A172 (cell line): ENCODE data around the gene TIFAB. TPM values are rescaled to one million over a fixed set of nuclear protein-coding genes. Genes with fewer than 3 reads are reported as not detected.

ENCODE experiments used
- DNase-seq: peaks from one replicate; pipeline ENCODE4 v3.0.0-alpha.2; 2015; ENCODE audit warnings: low spot score
- total RNA-seq: library from RNA; depleted of rRNA; stranded (reverse); fragments of >200 nt; shearing (Covaris generic); gene quantifications from 2 replicates; pipeline ENCODE4 v1.2.3, GENCODE V29; 2014

Gene TIFAB
- total RNA-seq, 1 experiment from 2014 or later, result not detected

DNA sequence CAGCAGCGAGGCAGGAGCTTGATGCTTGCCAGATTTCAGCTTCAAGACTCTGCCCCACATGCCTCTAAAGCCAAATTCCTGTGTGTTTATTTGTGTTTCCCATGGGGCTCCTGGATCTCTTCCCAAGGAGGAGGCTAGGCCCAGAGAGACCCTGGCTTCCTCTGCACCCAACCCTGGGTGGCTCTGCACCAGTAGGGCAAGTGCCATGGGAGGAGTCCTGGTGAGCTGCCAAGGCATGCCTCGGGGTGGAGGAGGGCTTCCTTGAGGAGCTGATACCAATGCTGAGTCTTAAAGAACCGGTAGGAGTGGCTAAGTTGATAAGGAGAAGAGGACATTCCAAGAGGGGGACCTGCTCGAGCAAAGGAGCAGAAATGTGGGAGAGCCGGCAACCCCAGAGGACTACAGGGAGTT lies 6.8 kb upstream of the TIFAB start:
- peak; percentile 72 for DNase-seq

DNA sequence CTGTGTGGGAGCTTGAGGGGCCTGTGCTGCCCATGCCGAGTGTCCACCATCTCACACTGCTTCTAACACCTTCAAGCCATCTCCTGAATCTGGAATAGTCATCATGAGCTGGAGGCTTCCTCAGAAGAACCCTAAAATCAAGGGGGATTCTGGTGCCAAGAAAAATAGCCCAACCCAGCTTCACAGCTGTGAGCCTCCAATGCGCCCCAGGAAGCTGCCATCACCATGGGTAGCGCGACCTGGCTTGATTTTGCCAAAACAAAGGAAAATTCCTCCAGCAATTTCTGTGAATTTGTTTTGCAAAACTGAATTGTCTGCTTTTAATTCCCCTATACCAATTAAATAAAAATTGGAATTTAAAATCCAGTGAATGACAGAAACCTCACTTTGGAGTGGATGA lies 6.2 kb upstream of the TIFAB start:
- no peak for DNase-seq

DNA sequence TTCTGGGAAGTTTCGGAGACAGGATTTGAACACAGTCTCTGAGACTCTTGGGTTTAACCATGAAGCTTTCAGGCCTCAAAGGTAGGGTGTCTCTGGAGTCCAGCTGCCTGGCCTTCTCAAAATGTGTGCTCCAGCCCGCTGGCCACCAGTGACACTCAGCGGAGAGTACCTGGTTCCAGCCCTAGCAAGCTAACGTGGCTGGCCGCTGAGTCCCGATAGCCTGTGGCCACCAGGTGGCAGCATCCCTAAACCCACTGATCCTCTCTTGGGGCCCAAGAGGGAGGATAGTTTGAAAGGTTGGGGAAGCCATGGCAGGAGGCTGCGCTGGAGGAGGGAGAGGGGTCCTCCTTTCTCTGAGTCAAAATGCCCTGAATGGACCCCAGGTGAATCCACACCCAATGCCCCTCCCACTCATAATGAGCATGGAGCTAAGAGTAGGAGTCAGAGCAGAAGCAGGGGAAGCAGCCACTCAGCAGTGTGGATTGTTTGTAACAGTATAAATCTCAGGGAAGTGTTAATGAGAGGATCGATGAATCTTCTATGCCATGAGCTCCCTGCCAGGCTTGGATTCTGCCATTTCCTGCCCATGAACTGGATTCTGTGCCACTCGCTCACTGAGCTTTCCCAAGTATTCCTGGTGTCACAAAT lies 5.4 kb upstream of the TIFAB start:
- peak; percentile 52 for DNase-seq

DNA sequence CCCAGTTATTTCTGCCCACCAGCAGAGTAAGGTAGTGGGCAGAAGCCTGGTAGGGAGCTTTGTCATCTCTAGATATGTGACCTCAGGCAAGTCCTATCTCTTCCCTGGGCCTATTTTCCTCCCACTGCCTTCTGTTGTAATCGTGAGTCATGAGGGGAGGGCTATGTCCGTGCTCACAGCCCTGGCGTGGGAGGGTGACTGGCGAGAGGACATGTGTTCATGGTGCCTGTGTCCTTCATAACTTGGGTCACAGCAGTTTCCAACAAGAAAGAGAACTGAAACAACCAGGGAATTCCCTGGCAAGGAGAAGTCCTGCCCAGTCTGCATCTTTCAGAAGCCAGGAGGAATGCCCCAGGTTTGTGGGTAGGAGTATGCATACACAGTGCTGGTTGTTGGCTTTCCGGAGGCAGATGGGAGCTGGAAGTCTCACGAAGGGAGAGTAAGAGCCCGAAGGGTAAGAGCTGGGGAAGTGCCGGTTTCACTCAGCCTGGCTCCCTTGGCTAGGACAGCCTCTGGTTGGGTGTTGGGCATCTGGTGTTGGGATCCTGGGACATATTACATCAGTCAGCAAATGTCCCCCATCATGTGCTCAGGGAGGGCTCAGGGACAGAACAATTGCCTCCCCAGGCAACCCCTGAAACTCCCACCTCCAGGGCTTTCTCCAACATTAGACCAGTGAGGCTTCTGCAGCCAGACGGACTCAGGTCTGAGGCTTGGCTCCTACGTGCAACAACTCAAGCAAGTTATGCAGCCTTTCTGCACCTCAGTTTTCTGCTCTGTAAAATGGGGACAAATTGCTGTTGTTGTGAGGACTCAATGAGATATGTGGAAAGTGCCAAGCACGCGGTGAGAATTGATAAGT lies 4.3 kb upstream of the TIFAB start:
- peak; percentile 83 for DNase-seq

DNA sequence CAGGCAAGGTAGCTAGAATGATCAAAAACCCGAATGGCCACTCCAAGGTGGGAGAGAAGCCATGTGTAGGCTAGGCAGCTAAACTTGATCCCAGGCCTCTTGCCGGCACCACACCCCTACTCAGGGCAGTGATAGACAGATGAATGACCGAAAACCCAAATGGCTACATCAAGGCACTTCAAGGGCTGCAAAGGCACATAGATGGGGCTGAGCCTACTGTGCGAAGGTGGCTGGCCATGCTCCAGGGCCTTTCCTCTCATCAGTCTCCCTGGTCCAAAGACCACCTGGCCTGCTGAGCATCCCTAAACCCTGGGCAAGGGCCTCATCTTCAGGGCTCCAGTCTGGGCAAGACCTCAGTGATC lies 3.7 kb upstream of the TIFAB start:
- no peak for DNase-seq

DNA sequence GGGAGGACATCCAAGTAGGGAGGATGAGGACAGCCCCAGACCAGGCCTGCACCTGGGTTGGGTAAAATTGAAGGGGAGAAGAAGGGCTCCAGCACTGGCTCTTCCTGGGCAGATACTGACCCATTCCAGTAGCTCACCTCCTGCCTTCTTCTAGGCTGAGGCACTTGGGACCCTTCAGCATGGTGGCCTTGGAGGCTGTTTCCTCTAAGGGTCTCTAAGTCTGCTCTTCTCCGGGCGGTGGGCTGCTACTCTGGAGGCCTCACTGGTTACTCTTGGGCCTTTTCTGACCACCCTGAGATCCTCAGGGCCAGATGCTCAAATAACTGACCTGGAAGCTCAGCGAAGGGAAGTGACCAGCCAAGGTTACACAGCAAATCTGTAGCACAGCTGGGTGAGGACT lies 2.8 kb upstream of the TIFAB start:
- DNase-seq, result no peak

DNA sequence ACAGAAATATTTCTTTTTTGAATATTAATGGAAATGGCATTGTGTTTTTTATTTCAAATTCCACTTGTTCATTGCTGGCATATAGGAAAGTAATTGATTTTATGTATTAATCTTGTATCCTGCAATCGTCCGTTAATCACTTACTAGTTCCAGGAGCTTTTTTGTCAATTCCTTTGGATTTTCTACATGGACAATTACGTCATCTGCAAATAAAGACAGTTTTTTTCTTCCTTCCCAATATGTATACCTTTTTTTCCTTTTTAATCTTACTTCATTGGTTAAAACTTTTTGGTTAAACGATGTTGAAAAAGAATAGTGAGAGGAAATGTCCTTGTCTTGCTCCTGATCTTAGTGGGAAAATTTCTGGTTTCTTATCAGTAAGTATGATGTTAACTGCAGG lies 1.5 kb upstream of the TIFAB start:
- DNase-seq, result no peak

DNA sequence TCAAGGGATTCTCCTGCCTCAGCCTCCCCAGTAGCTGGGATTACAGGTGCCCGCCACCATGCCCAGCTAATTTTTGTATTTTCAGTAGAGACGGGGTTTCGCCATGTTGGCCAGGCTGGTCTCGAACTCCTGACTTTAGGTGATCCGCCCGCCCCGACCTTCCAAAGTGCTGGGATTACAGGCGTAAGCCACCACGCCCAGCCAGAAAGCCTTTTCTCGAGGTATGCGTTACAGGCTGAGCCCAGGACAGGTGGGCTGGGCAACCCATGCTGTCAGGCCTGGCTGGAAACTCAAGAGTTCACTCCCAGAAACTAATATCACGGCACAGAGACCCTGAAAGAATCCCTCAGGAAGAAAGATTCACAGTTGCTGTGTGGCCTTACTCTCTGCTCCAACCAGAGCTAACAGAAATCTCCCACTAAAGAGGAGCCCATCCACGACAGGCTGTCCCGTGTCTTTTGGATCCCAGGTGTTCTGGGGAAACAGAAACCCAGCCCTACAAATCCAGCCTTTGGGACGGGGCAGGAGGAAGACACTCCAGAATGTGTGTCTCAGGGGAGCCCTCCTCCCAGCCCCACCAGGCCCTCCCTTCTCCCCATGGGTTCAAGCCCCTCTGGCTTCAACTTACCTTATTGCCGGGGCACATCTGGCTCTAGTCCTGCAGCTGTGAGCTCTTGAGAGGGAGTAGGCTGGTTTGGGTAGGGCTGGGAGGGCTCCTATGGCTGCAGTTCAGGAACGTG lies 400 bp downstream of the TIFAB start:
- no peak for DNase-seq

DNA sequence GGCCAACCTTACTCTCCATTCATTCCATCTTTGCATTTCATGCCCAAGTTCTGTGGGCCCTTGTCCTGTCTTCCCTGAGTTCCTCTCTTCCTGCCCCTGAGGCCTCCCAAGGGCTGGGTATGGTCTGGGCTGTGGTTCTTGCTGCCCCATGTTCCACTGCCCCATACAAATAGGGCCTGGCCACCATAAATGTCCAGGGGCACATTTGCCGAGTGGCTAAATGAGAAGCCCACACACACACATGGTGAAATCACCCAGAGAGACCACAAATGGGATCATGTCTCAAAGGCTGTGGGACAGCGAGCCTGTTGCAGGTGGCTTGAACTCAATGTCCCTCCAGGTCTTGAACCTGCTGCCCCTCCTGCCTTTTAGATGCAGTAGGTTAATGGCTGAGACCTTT lies 1.2 kb downstream of the TIFAB start:
- no peak for DNase-seq

DNA sequence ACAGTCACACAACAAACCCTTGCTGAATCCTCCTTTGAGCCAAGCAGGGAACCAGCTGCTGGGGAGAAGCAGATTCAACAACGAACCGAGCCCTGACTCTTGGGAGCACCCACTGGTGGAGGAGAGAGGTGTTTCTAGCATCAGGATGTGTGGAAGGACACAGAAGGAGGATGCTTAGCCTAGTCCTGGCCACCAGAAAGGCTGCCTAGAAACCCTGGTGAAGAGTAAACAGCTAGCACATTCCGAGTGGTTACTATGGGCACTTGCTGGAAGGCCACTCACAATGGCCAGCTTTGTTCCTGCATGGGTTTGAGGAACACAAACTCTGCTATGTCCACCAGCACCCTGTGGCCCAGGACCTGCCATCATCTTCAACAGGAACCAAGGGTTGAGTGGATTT lies 1.8 kb downstream of the TIFAB start:
- DNase-seq, result no peak

DNA sequence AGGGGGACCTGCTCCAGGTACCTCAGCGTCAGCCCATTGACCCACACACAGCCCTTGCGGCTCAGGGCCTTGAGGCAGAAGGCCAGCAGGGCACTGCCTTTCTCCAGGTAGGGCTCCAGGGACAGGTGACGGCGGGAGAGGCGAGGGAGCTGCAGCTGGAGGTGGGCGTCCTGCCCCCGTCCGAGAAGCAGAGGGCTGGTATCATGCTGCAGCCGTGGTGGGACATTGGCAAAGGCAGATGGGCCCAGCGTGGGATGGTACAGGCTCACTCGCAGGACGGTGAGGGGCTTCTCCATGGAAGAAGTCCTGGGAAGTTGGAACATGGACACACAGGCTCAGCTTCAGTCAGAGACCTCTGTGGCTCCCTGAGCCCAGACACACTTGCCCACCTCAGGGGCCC lies 2.5 kb downstream of the TIFAB start:
- DNase-seq, result no peak

DNA sequence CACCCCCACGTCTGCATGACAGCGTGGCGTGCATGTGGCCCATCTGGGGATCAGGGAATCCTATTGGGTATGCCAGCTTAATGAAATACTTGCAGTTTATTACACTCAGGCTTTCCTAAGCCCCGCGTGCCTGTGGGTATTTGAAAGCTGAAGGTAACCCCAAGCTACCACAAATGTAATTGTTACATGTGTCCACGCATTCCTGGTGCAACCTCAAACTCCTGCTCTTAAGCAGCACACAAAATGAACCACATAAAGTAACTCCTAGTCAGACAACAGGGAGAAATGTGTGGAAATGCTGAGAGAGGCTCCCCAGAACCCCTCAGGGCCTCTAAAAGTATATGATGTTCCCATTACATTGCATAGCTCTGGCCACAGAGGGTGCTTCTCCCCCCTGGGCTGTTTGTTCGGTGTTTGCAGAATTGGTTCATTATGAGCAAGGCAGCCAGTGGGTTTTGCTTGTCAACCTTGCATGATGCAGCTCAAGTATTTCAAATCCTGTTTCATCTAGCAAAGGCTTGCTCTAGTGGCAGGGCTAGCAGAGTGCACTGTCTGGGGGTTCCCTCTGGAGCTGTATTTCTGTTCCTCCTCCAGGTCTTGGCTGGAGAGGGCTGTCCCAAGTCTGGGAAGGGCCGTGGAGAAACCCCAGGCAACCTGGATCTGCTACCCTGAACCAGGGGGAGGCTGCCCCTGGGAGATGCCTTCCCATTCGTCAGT lies 3.2 kb downstream of the TIFAB start:
- DNase-seq, result no peak

DNA sequence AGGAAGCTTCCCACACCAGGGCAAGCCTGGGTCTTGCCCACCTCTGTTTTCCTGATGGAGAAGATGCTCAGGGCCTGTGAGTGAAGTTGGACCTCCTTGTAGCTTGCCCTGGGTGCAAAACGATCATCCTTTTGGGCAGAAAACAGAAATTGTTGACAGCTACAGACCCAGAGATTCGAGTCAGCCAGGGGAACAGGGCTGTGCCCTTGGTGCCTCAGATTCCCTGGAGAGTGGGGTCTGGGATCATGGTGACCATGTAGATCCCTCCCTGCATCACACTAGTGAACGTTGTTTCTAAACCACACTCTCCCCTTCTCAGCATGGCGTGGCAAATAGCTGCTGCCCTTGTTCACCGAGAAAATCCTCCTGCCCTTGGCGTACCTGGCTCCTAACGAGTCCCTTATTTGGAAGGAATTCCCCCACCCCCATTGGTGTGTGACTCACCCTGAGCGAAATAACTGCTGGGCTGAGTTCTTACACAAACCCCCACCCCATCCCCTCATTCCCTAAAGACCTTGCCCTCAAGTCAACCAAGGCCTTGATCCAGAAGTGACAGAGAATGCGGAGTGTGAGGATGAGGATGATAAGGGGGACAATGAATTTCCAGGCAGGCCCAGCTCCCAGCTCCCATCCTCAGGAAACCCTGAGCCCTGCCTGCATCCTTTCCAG lies 3.9 kb downstream of the TIFAB start:
- no peak for DNase-seq

DNA sequence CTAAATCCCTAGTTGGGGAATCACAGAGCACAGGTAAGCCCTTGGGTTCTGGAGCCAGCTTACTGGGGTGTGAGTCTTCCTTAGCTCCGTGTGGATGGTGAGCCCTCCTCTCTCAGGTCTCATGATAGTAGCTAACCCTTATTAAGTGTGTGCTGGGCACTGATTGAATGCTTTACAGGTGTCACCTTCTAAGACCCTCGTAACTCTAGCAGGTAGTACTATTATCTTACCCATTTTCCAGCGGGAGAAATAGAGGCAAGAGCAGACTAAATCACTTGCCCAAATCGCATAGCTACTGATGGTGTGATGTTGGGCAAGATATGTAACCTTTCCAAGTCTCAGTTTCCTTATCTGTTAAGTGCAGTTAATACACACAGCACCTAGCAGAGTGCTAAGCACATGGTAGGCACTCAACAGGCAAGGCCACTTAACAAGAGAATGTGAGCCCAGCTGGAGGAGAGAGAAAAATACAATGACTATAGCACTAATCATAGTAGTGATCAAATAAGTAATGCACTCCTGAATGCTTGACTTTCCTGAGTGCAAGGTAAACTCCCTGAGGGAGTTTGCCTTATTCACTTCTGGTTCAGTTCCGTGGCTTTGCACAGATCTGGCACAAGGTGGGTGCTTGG lies 4.7 kb downstream of the TIFAB start, which contains the start of gene DCANP1:
TSS of gene DCANP1 (minus strand) at position 51 of the 632 bp plus-strand sequence. CDS start 240 bp downstream, outside the sequence.
- DNase-seq, result no peak

DNA sequence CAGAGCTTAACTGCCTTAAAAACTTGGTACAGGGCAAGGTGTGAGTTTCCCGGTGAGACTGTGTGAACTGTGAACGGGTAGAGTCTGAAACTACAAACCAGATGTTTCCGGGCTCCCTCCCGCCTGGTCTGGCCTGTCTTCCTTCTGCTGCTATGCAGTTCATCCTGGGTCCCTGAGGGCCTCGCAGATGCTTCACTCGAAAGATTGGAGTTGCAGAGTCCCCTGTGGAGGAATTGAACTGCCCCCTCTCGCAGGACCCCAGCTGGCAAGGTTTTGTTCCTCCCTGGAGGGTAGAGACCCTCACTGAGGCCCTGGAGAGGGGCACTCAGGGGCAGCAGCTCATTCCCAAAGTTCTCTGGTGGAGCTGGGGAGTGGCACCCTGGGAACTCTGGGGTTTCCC lies 5.5 kb downstream of the TIFAB start:
- DNase-seq, result no peak

DNA sequence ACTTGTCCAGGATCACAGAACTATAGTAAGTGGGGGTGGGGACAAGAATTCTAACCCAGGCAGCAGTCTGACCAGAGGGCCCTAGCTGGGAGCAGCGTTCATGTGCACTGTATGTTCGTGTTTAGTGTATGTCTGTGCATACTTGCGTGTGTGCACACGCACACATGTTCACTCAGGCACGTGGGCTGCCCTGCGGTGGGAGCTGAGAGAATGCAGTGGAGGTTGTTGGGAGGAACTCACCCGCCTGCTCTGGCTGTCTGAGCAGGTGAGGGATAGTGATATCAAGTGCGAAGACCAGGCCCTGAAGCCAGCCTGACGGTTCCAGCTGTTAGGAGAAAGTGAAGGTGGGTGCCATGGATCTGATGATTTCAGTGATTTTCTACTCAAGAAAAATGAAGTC lies 5.9 kb downstream of the TIFAB start:
- no peak for DNase-seq

DNA sequence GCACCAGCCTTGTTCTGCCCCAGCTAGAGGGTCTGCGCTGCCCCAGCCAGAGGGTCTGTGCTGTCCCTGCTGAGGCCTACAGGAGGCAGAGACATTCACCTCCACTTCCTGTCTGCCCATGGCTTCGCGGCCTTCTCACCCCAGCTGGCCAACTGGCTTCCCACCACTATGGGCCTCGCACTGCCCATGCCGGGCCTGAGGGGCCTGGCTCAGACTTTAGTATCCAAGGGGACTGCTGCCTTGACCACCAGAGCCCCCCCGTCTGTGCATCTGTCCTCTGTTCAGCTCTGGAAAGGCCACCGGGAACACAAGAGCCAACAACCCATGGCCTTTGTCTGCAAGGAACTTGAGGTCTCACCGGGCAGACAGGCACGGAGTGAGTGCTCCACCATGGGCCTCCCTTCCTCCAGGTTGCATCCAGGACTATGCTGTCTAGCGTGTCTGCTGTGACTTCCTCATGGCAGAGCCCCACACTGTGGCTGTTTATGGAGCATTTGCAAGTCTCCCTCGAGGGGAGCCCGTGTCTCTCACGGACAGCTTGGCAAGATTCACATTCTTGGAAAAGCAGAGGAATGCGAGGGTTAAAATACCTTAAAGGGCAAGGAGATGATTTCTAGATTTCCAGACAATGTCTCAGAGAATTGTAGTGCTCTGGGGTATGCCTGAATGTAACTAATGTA lies 6.7 kb downstream of the TIFAB start:
- no peak for DNase-seq

DNA sequence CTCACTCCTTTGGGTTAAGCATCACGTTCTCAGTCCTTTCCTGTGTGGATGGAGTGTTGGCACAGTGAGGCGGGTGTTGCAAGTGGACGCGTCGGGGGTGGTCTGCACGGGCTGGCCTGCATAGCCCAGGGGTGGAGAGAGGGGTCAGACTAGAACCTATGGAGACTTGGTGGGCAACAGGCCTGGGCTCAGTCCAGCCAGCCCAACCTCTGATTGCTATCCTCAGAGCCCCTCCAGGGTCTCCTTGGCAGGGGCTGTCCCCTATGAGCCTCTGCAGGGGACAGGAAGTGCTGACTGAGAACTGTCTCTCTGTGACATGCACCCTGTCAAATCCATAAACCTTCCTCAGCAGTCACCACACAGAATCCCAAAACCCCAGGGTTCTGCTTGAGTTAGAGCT lies 7.3 kb downstream of the TIFAB start:
- no peak for DNase-seq

DNA sequence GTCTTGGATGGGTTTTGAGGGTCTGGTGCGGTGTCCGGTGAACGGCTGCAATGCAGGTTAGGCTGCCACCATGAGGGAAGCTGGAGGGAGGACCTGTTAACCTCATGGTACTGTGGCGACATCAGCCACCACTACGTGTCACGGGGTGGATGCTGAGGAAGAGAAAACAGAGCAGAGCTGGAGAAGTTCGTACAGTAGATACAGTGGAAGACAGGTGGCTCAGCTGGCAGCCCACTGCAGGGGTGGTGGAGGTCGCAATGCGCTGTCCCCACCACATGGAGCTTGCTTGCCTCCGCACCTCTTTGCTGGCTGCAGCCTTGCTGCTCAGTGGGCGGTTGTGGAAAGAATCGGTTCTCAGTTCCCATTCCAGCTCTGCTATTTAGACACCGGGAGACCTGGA lies 7.8 kb downstream of the TIFAB start:
- DNase-seq, result no peak

DNA sequence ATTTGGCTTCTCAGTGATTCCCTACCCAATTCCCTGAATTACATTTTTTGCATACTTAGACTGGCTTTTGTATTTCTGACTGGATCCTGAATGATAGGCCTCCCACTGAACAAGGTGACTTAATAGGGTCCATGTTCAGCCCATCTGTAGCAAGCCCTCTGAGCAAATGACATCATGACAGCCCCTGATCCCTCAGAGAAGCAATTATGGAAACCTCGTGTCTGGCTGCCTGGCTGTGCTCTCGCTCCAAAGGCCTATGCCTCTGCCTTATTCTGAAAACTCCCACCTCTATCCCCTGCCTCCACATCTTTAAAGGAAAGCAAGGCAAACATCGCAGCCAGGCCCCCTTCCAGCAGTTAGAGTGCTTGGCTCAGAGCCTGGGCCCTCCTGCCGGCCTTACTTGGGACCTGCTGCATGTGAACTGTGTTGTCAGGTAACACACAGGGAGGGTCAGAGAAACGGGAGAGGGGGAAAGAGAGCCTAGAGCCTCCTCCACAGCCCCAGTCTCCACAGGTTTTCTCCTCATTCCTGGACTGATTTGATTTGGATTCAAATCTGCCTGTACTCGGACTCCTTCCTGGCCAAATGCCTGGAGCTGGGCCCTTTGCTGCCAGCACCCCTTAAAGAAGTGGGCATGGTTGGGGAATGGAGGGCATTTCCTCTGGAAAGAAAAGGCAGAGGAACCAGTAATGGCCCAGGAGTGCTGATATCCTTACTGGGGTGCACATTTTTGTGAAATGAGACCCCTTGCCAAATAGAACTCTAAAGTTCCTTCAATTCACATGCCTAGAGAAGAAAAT lies 8.8 kb downstream of the TIFAB start:
- no peak for DNase-seq
